Neural cell (in vitro differentiated cells): Measurements from ENCODE around the gene SCGB3A1.

Source experiments
- CTCF ChIP-seq: fragments of 450-650 bp; IDR thresholded peaks from 2 replicates; pipeline ENCODE4 v1.5.1; 2014; ENCODE audit warnings: antibody characterized with exemption, mild to moderate bottlenecking, moderate library complexity; ENCODE audit not compliant: poor library complexity, severe bottlenecking
- EZH2 ChIP-seq: fragments of 200-600, 300-800 bp; shearing (Covaris generic), sonication (generic); IDR thresholded peaks from 2 replicates; pipeline ENCODE4 v1.6.1; 2014; ENCODE audit warnings: antibody characterized with exemption, low read length, borderline replicate concordance, mild to moderate bottlenecking; ENCODE audit not compliant: insufficient read depth, poor library complexity, severe bottlenecking
- POLR2AphosphoS5 ChIP-seq: IDR thresholded peaks from 2 replicates; pipeline ENCODE4 v1.6.1; 2012
- RAD21 ChIP-seq: fragments of 450-650 bp; conservative IDR thresholded peaks from 2 replicates; pipeline ENCODE4 v1.6.1; 2014; ENCODE audit warnings: antibody characterized with exemption, mild to moderate bottlenecking, moderate library complexity
- REST ChIP-seq: IDR thresholded peaks from 2 replicates; pipeline ENCODE4 v1.6.1; 2012; ENCODE audit warnings: borderline replicate concordance
- SMC3 ChIP-seq: fragments of 450-650 bp; conservative IDR thresholded peaks from 2 replicates; pipeline ENCODE4 v1.6.1; 2014; ENCODE audit warnings: antibody characterized with exemption, mild to moderate bottlenecking, moderate library complexity; ENCODE audit not compliant: poor library complexity
- TAF1 ChIP-seq: IDR thresholded peaks from 2 replicates; pipeline ENCODE4 v1.6.1; 2012; ENCODE audit warnings: low read depth

- TF ChIP-seq CTCF (no peak), TAF1 (no peak), EZH2 (no peak), REST (no peak), RAD21 (no peak), POLR2AphosphoS5 (no peak), SMC3 (no peak)
These were observed 31.6 kb upstream of the SCGB3A1 start for GRCh38 chr5:180622910-180623309.
